Hepatocyte (in vitro differentiated cells): Measurements from ENCODE around the gene AUTS2. TPM values are rescaled to one million over a fixed set of nuclear protein-coding genes. Genes with fewer than 3 reads are reported as not detected.

Experiments
- DNase-seq: peaks from one replicate; pipeline ENCODE4 v3.0.0-alpha.2; 2016; ENCODE audit warnings: low spot score
- H2AFZ ChIP-seq: fragments of 200-600 bp; sonication (generic); 2 replicates; pipeline ENCODE4 v1.6.0; 2016; ENCODE audit warnings: antibody characterized with exemption, mild to moderate bottlenecking
- H3K27ac ChIP-seq: fragments of 200-600 bp; sonication (generic); 2 replicates; pipeline ENCODE4 v1.5.1; 2016; ENCODE audit warnings: mild to moderate bottlenecking
- H3K27me3 ChIP-seq: fragments of 200-600 bp; sonication (generic); 2 replicates; pipeline ENCODE4 v1.6.1; 2016
- H3K36me3 ChIP-seq: fragments of 200-600 bp; sonication (generic); replicated peaks from 2 replicates; pipeline ENCODE4 v1.5.1; 2016; ENCODE audit warnings: low read depth; ENCODE audit not compliant: insufficient read depth
- H3K4me1 ChIP-seq: fragments of 200-600 bp; sonication (generic); 2 replicates; pipeline ENCODE4 v1.5.1; 2016; ENCODE audit warnings: mild to moderate bottlenecking, moderate library complexity; ENCODE audit not compliant: insufficient read depth
- H3K4me2 ChIP-seq: fragments of 200-600 bp; sonication (generic); 2 replicates; pipeline ENCODE4 v1.6.0; 2016
- H3K4me3 ChIP-seq: fragments of 200-600 bp; sonication (generic); 2 replicates; pipeline ENCODE4 v1.5.1; 2016; ENCODE audit warnings: mild to moderate bottlenecking
- H3K79me2 ChIP-seq: fragments of 200-600 bp; sonication (generic); 2 replicates; pipeline ENCODE4 v1.6.0; 2017; ENCODE audit warnings: mild to moderate bottlenecking
- H3K9me2 ChIP-seq: fragments of 200-600 bp; sonication (generic); replicated peaks from 2 replicates; pipeline ENCODE4 v1.6.0; 2017; ENCODE audit warnings: mild to moderate bottlenecking; ENCODE audit not compliant: insufficient read depth
- H3K9me3 ChIP-seq: fragments of 200-600 bp; sonication (generic); 2 replicates; pipeline ENCODE4 v1.5.1; 2016; ENCODE audit warnings: low read depth, mild to moderate bottlenecking
- H4K20me1 ChIP-seq: fragments of 200-600 bp; sonication (generic); 2 replicates; pipeline ENCODE4 v1.6.0; 2016; ENCODE audit warnings: mild to moderate bottlenecking; ENCODE audit not compliant: insufficient read depth, poor library complexity, severe bottlenecking
- CTCF ChIP-seq: fragments of 200-600 bp; sonication (generic); IDR thresholded peaks from 2 replicates; pipeline ENCODE4 v1.5.1; 2016; ENCODE audit warnings: antibody characterized with exemption, mild to moderate bottlenecking; ENCODE audit not compliant: poor library complexity
- EZH2 ChIP-seq: fragments of 200-600 bp; sonication (generic); IDR thresholded peaks from 2 replicates; pipeline ENCODE4 v1.6.1; 2016; ENCODE audit warnings: antibody characterized with exemption, mild to moderate bottlenecking, borderline replicate concordance
- EZH2phosphoT487 ChIP-seq: fragments of 200-600 bp; sonication (generic); IDR thresholded peaks from one replicate; pipeline ENCODE4 v1.6.1; 2018; ENCODE audit warnings: antibody characterized with exemption, mild to moderate bottlenecking, low read depth, moderate library complexity; ENCODE audit not compliant: unreplicated experiment, severe bottlenecking
- WGBS: methylation state at CpG from one replicate; pipeline ENCODE4 v1.1.6; 2016; ENCODE audit warnings: low lambda C conversion rate; ENCODE audit errors: missing lambda C conversion rate; 5-methylcytosine and 5-hydroxymethylcytosine counted together
- polyA plus RNA-seq: library from polyadenylated mRNA; unstranded; fragments of >200 nt; fragmentation: Nextera tagmentation; extraction: Ambion mirVana; gene quantifications from 2 replicates; pipeline ENCODE4 v1.2.1, GENCODE V29; 2016
- total RNA-seq: library from RNA; depleted of rRNA; stranded (reverse); fragments of >200 nt; gene quantifications from 2 replicates; pipeline ENCODE4 v1.2.3, GENCODE V29; 2014

The AUTS2 gene
- total and polyA plus RNA-seq, 2 experiments from 2014 or later, result 34.4 to 40.9 TPM

- H3K27me3 ChIP-seq, result no peaks in the 10 kb centered on the region
- DNase-seq, result no peak
- H3K4me3 ChIP-seq, result no peak overlapping the region
- H4K20me1 ChIP-seq, result no peaks in the 10 kb centered on the region
- peaks cover 8% of the 10 kb centered on the region for H3K4me1 ChIP-seq
- no peaks in the 10 kb centered on the region for H3K36me3 ChIP-seq
- TF ChIP-seq EZH2phosphoT487 (no peak), CTCF (no peak), EZH2 (no peak)
- no peaks in the 10 kb centered on the region for H3K9me2 ChIP-seq
- no peak overlapping the region for H3K27ac ChIP-seq
- H2AFZ ChIP-seq, result no peak overlapping the region
- no peaks in the 10 kb centered on the region for H3K79me2 ChIP-seq
- no peak overlapping the region for H3K4me2 ChIP-seq
- H3K9me3 ChIP-seq, result no peaks in the 10 kb centered on the region
- 79% methylated on average over 3 of the region's 3 CpGs for WGBS
Measured at GRCh38 chr7:69827558-69827957, 229.3 kb downstream of the AUTS2 start.

- no peaks in the 10 kb centered on the region for H3K36me3 ChIP-seq
- WGBS, result 72% methylated on average over 2 of the region's 2 CpGs
- no peaks in the 10 kb centered on the region for H4K20me1 ChIP-seq
- no peak overlapping the region for H2AFZ ChIP-seq
- H3K4me2 ChIP-seq, result no peak overlapping the region
- no peak overlapping the region for H3K27ac ChIP-seq
- DNase-seq, result no peak
- TF ChIP-seq EZH2 (no peak), CTCF (no peak), EZH2phosphoT487 (no peak)
- no peak overlapping the region for H3K4me3 ChIP-seq
- no peaks in the 10 kb centered on the region for H3K4me1 ChIP-seq
- no peaks in the 10 kb centered on the region for H3K9me2 ChIP-seq
- no peaks in the 10 kb centered on the region for H3K27me3 ChIP-seq
- H3K79me2 ChIP-seq, result no peaks in the 10 kb centered on the region
- no peaks in the 10 kb centered on the region for H3K9me3 ChIP-seq
Measured at GRCh38 chr7:69832356-69832755, 234.1 kb downstream of the AUTS2 start.

GRCh38 chr7:69833964-69834363, 235.7 kb downstream of the AUTS2 start:
- H3K79me2 ChIP-seq, result no peaks in the 10 kb centered on the region
- no peak overlapping the region for H3K4me2 ChIP-seq
- H3K27me3 ChIP-seq, result no peaks in the 10 kb centered on the region
- H3K4me3 ChIP-seq, result no peak overlapping the region
- H3K9me3 ChIP-seq, result no peaks in the 10 kb centered on the region
- H3K4me1 ChIP-seq, result no peaks in the 10 kb centered on the region
- no peak for TF ChIP-seq EZH2phosphoT487
- TF ChIP-seq EZH2, result no peak
- TF ChIP-seq CTCF, result no peak
- 76% methylated on average over 6 of the region's 6 CpGs for WGBS
- H4K20me1 ChIP-seq, result no peaks in the 10 kb centered on the region
- DNase-seq, result no peak
- H3K27ac ChIP-seq, result no peak overlapping the region
- H3K9me2 ChIP-seq, result no peaks in the 10 kb centered on the region
- no peak overlapping the region for H2AFZ ChIP-seq
- H3K36me3 ChIP-seq, result no peaks in the 10 kb centered on the region

GRCh38 chr7:69836702-69837101, 238.4 kb downstream of the AUTS2 start:
- H3K27ac ChIP-seq, result no peak overlapping the region
- no peaks in the 10 kb centered on the region for H3K79me2 ChIP-seq
- peaks cover 3% of the 10 kb centered on the region for H4K20me1 ChIP-seq
- 92% methylated on average over 7 of the region's 7 CpGs for WGBS
- DNase-seq, result no peak
- no peak for TF ChIP-seq EZH2phosphoT487
- TF ChIP-seq CTCF, result no peak
- no peak for TF ChIP-seq EZH2
- H3K9me2 ChIP-seq, result no peaks in the 10 kb centered on the region
- no peaks in the 10 kb centered on the region for H3K36me3 ChIP-seq
- H3K27me3 ChIP-seq, result no peaks in the 10 kb centered on the region
- H2AFZ ChIP-seq, result no peak overlapping the region
- H3K4me2 ChIP-seq, result no peak overlapping the region
- no peaks in the 10 kb centered on the region for H3K4me1 ChIP-seq
- no peak overlapping the region for H3K4me3 ChIP-seq
- H3K9me3 ChIP-seq, result no peaks in the 10 kb centered on the region
